Measurements from ENCODE around the gene TUBB8B.
"Not testable (repeated sequence)": the region's sequence is repeated elsewhere in the genome, so short reads cannot be mapped to it uniquely, and the experiment has no call there.

The TUBB8B gene

GRCh38 chr18:49176-49665 lies at the start of gene TUBB8B:
TUBB8B (minus strand) TSS chr18:49615; CDS start chr18:49557, 58 bp downstream.
- H3K4me3 ChIP-seq (ENCODE audit: low read depth, low read length); DNase-seq (ENCODE audit: low read depth, low spot score); in situ Hi-C loops (cut with HindIII; ENCODE audit: low sequenced_read_pairs): not testable (repeated sequence)

- H3K4me3 ChIP-seq (ENCODE audit: low read depth, low read length); in situ Hi-C loops (cut with HindIII; ENCODE audit: low sequenced_read_pairs); DNase-seq (ENCODE audit: low read depth, low spot score): not testable (repeated sequence)
Observed at GRCh38 chr18:97252-97914, 48.0 kb upstream of the TUBB8B start.

- in situ Hi-C loops (cut with HindIII; ENCODE audit: low sequenced_read_pairs); H3K4me3 ChIP-seq (ENCODE audit: low read depth, low read length); DNase-seq (ENCODE audit: low read depth, low spot score): not testable (repeated sequence)
Observed at GRCh38 chr18:96767-97131, 47.3 kb upstream of the TUBB8B start.

GRCh38 chr18:96101-96766 lies 46.8 kb upstream of the TUBB8B start:
- H3K4me3 ChIP-seq (ENCODE audit: low read depth, low read length); DNase-seq (ENCODE audit: low read depth, low spot score); in situ Hi-C loops (cut with HindIII; ENCODE audit: low sequenced_read_pairs): not testable (repeated sequence)

- DNase-seq (ENCODE audit: low read depth, low spot score), result not testable (repeated sequence)
Observed at GRCh38 chr18:95580-95979, 46.2 kb upstream of the TUBB8B start.

GRCh38 chr18:93897-94408 lies 44.5 kb upstream of the TUBB8B start:
- DNase-seq (ENCODE audit: low read depth, low spot score); in situ Hi-C loops (cut with HindIII; ENCODE audit: low sequenced_read_pairs); H3K4me3 ChIP-seq (ENCODE audit: low read depth, low read length): not testable (repeated sequence)

More at GRCh38 chr18:95580-95979, 46.2 kb upstream of the TUBB8B start:
- H3K4me3 ChIP-seq (ENCODE audit: low read depth, low read length); in situ Hi-C loops (cut with HindIII; ENCODE audit: low sequenced_read_pairs): not testable (repeated sequence)

- H3K4me3 ChIP-seq (ENCODE audit: low read depth, low read length); in situ Hi-C loops (cut with HindIII; ENCODE audit: low sequenced_read_pairs); DNase-seq (ENCODE audit: low read depth, low spot score): not testable (repeated sequence)
Observed at GRCh38 chr18:91561-91960, 42.1 kb upstream of the TUBB8B start.

GRCh38 chr18:90396-91193 lies 41.2 kb upstream of the TUBB8B start:
- in situ Hi-C loops (cut with HindIII; ENCODE audit: low sequenced_read_pairs); H3K4me3 ChIP-seq (ENCODE audit: low read depth, low read length); DNase-seq (ENCODE audit: low read depth, low spot score): not testable (repeated sequence)

GRCh38 chr18:89124-89523 lies 39.7 kb upstream of the TUBB8B start:
- DNase-seq (ENCODE audit: low read depth, low spot score); H3K4me3 ChIP-seq (ENCODE audit: low read depth, low read length); in situ Hi-C loops (cut with HindIII; ENCODE audit: low sequenced_read_pairs): not testable (repeated sequence)

GRCh38 chr18:84801-85200 lies 35.4 kb upstream of the TUBB8B start:
- DNase-seq (ENCODE audit: low read depth, low spot score); H3K4me3 ChIP-seq (ENCODE audit: low read depth, low read length); in situ Hi-C loops (cut with HindIII; ENCODE audit: low sequenced_read_pairs): not testable (repeated sequence)

- H3K4me3 ChIP-seq (ENCODE audit: low read depth, low read length); in situ Hi-C loops (cut with HindIII; ENCODE audit: low sequenced_read_pairs); DNase-seq (ENCODE audit: low read depth, low spot score): not testable (repeated sequence)
Observed at GRCh38 chr18:82626-83209, 33.3 kb upstream of the TUBB8B start.

- DNase-seq (ENCODE audit: low read depth, low spot score); in situ Hi-C loops (cut with HindIII; ENCODE audit: low sequenced_read_pairs); H3K4me3 ChIP-seq (ENCODE audit: low read depth, low read length): not testable (repeated sequence)
Observed at GRCh38 chr18:80881-81280, 31.5 kb upstream of the TUBB8B start.

GRCh38 chr18:80202-80601 lies 30.8 kb upstream of the TUBB8B start:
- in situ Hi-C loops (cut with HindIII; ENCODE audit: low sequenced_read_pairs); DNase-seq (ENCODE audit: low read depth, low spot score); H3K4me3 ChIP-seq (ENCODE audit: low read depth, low read length): not testable (repeated sequence)

GRCh38 chr18:75525-76160 lies 26.2 kb upstream of the TUBB8B start:
- in situ Hi-C loops (cut with HindIII; ENCODE audit: low sequenced_read_pairs); DNase-seq (ENCODE audit: low read depth, low spot score); H3K4me3 ChIP-seq (ENCODE audit: low read depth, low read length): not testable (repeated sequence)

- DNase-seq (ENCODE audit: low read depth, low spot score); in situ Hi-C loops (cut with HindIII; ENCODE audit: low sequenced_read_pairs); H3K4me3 ChIP-seq (ENCODE audit: low read depth, low read length): not testable (repeated sequence)
Observed at GRCh38 chr18:73181-73777, 23.9 kb upstream of the TUBB8B start.

GRCh38 chr18:67701-68100 lies 18.3 kb upstream of the TUBB8B start:
- H3K4me3 ChIP-seq (ENCODE audit: low read depth, low read length); in situ Hi-C loops (cut with HindIII; ENCODE audit: low sequenced_read_pairs); DNase-seq (ENCODE audit: low read depth, low spot score): not testable (repeated sequence)

All from astrocyte of the spinal cord (primary cell).